Chondrocyte (in vitro differentiated cells): ENCODE measurements around the gene EPHB2. TPM values are rescaled to one million over a fixed set of nuclear protein-coding genes. Genes with fewer than 3 reads are reported as not detected.
"Not testable (repeated sequence)": the region's sequence is repeated elsewhere in the genome, so short reads cannot be mapped to it uniquely, and the experiment has no call there.

Experiments used
- DNase-seq: peaks from one replicate; pipeline ENCODE4 v3.0.0; 2021; ENCODE audit warnings: mixed read lengths, low spot score
- H3K27ac Mint-ChIP-seq: one replicate; pipeline ENCODE4 v1.8.0; 2021; ENCODE audit warnings: mild to moderate bottlenecking, moderate library complexity, mixed read lengths; ENCODE audit not compliant: unreplicated experiment
- H3K27me3 Mint-ChIP-seq: 2 replicates; pipeline ENCODE4 v1.8.0; 2021; ENCODE audit warnings: low read depth, mixed read lengths
- H3K36me3 Mint-ChIP-seq: 2 replicates; pipeline ENCODE4 v1.8.0; 2021; ENCODE audit warnings: low read depth, mixed read lengths
- H3K4me1 Mint-ChIP-seq: 2 replicates; pipeline ENCODE4 v1.8.0; 2021; ENCODE audit warnings: low read depth, mild to moderate bottlenecking, mixed read lengths
- H3K4me3 Mint-ChIP-seq: one replicate; pipeline ENCODE4 v1.8.0; 2021; ENCODE audit warnings: mild to moderate bottlenecking, moderate library complexity, mixed read lengths; ENCODE audit not compliant: unreplicated experiment
- H3K9me3 Mint-ChIP-seq: 2 replicates; pipeline ENCODE4 v1.8.0; 2021; ENCODE audit warnings: low read depth, mixed read lengths
- total RNA-seq: library from RNA; stranded (reverse); gene quantifications from 3 replicates; pipeline ENCODE4 v1.2.1, GENCODE V29; 2021
- TF ChIP-seq, protein P1 (sequence below): fragments of 200-600 bp; sonication (generic); IDR thresholded peaks from 2 replicates; pipeline ENCODE4 v1.5.0; 2021; ENCODE audit warnings: antibody characterized with exemption, mild to moderate bottlenecking, moderate library complexity

Gene EPHB2
- total RNA-seq, 1 donor from 2014 or later = 44.6 TPM

DNA sequence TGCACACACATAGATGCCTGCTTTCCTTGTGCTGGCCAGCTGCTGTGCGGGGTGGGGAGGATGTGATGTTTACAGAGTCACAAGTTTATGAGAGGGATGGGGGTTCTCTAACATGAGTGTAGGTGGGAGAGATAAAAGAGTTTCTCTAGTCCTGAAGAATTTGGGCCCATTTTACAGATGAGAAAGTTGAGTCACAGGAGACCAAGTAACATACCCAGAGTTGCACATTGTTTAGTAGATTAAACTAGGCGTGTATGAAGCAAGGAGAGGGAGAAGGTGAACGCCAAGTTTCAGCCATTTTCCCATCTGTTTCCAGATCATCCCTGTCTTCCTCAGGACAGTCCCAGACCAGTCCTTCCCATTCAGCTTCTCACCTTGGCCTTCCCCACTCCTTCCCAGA is 126.7 kb downstream of the EPHB2 start:
- Mint-ChIP-seq H3K4me1 (peaks cover 21% of the 10 kb centered on the region), H3K4me3 (no peak overlapping the region), H3K27ac (no peak overlapping the region), H3K27me3 (no peaks in the 10 kb centered on the region), H3K36me3 (peaks cover 3% of the 10 kb centered on the region), H3K9me3 (no peaks in the 10 kb centered on the region)
- TF ChIP-seq, protein P1, sequence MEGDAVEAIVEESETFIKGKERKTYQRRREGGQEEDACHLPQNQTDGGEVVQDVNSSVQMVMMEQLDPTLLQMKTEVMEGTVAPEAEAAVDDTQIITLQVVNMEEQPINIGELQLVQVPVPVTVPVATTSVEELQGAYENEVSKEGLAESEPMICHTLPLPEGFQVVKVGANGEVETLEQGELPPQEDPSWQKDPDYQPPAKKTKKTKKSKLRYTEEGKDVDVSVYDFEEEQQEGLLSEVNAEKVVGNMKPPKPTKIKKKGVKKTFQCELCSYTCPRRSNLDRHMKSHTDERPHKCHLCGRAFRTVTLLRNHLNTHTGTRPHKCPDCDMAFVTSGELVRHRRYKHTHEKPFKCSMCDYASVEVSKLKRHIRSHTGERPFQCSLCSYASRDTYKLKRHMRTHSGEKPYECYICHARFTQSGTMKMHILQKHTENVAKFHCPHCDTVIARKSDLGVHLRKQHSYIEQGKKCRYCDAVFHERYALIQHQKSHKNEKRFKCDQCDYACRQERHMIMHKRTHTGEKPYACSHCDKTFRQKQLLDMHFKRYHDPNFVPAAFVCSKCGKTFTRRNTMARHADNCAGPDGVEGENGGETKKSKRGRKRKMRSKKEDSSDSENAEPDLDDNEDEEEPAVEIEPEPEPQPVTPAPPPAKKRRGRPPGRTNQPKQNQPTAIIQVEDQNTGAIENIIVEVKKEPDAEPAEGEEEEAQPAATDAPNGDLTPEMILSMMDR = no peak
- DNase-seq = no peak

DNA sequence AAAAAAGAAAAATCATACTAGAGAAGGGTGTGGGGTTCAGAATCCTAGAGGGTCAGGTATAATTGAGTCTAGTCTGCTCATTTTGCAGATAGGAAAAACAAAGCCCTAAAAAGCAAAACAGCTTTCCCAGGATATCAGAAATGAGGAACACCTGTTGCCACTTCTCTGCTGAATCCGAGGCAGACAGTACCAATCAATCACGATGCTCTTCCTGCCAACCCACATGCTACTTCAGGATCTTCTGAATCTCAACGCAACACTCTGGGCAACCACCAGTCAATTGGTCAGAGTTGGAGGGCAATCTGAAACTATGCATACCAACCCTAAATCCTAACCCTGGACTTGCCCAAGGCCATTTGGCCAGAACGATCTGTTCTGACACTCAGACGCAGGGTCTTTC is 128.3 kb downstream of the EPHB2 start:
- Mint-ChIP-seq H3K4me1 (peaks cover 19% of the 10 kb centered on the region), H3K27me3 (no peaks in the 10 kb centered on the region), H3K36me3 (peaks cover 7% of the 10 kb centered on the region), H3K4me3 (no peak overlapping the region), H3K9me3 (no peaks in the 10 kb centered on the region), H3K27ac (no peak overlapping the region)
- TF ChIP-seq, protein P1 = no peak
- DNase-seq = no peak

DNA sequence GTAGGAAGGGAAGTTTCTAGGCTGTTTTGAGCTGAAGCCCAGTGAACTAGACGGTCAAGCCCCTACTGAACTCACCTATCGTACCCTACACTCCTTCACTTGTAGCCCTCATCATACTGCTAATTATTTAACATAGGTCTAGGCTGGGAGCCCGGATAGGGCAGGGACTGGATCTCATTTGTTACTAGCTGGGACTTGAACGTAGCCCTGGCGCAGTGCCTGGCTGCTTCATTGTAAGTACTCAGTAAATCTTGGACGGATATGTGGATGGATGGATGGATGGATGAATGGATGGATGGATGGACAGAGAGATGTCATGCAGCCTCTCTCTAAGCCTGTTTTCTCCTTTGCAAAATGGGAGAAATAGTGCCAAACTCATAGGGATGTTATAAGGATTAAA is 129.2 kb downstream of the EPHB2 start:
- Mint-ChIP-seq H3K36me3 (peaks cover 7% of the 10 kb centered on the region), H3K9me3 (no peaks in the 10 kb centered on the region), H3K4me1 (peaks cover 19% of the 10 kb centered on the region), H3K4me3 (no peak overlapping the region), H3K27ac (no peak overlapping the region), H3K27me3 (no peaks in the 10 kb centered on the region)
- TF ChIP-seq, protein P1 = no peak
- DNase-seq = no peak

DNA sequence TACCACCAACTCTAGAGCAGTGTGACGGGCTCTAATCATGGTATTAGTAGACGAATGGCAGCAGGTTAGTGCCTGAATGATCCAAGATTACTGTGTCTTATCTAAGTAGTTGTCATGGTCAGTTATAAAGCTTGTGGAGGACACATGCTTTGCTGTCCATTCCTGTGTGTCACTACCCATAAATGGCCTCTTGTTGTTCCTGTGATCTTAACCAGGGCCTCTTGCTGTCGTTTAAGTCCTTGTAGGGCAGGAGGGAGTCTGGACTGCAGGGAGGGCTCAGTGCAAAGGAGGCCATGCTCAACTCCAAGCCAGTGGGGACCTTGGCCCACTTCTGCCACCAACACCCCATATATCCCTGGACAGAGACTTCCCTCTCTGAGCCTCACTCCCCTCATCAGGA is 130.5 kb downstream of the EPHB2 start:
- TF ChIP-seq, protein P1 = no peak
- no peak for DNase-seq
- H3K9me3 Mint-ChIP-seq = no peaks in the 10 kb centered on the region
- no peaks in the 10 kb centered on the region for H3K27me3 Mint-ChIP-seq
- H3K27ac Mint-ChIP-seq = no peak overlapping the region
- peaks cover 10% of the 10 kb centered on the region for H3K4me1 Mint-ChIP-seq
- H3K36me3 Mint-ChIP-seq = peaks cover 7% of the 10 kb centered on the region
- no peak overlapping the region for H3K4me3 Mint-ChIP-seq

DNA sequence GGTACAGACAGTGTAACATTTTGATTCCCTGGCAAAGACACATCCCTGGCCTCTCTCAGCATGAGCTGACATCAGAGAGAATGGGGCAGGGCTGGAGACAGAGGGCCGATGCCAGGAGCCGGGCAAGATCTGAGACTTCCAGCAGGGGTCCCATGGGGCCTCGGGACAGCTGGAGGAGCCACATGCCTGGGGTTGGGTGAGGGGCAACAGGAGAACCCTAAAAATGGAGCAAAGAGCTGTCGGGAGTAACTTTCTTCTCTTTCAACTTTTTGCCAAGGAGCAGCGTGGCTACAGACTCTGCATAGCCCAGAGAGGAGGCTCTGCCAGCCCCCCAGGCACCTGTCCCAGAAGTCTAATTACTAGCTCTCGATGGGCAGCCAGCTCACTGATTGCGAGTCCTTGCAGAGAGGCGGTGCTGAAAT is 131.2 kb downstream of the EPHB2 start:
- Mint-ChIP-seq H3K27me3 (no peaks in the 10 kb centered on the region), H3K4me3 (no peak overlapping the region), H3K36me3 (peaks cover 7% of the 10 kb centered on the region), H3K27ac (no peak overlapping the region), H3K9me3 (no peaks in the 10 kb centered on the region), H3K4me1 (peaks cover 9% of the 10 kb centered on the region)
- DNase-seq = no peak
- TF ChIP-seq, protein P1 = no peak

DNA sequence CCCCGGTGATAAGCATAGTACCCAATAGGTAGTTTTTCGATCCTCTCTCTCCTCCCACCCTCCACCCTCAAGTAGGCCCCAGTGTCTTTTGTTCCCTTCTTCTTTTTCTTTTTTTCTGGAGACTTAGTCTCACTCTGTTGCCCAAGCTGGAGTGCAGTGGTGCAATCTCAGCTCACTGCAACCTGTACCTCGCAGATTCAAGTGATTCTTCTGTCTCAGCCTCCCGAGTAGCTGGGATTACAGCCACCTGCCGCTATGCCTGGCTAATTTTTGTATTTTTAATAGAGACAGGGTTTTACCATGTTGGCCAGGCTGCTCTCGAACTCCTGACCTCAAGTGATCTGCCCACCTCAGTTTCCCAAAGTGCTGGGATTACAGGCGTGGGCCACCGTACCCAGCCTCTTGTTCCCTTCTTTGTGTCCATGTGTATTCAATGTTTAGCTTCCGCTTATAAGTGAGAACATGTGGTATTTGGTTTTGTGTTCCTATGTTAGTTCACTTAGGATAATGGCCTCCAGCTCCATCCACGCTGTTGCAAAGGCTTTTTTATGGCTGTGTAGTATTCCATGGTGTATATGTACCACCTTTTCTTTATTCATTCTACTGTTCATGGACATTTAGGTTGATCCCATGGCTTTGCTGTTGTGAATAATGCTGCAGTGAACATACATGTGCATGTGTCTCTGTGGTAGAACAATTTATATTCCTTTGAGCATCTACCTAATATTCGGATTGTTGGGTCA is 133.0 kb downstream of the EPHB2 start:
- H3K27ac Mint-ChIP-seq, H3K27me3 Mint-ChIP-seq, H3K4me1 Mint-ChIP-seq, H3K4me3 Mint-ChIP-seq, H3K9me3 Mint-ChIP-seq: not testable (repeated sequence)
- DNase-seq = peak; percentile 8
- peaks cover 13% of the 10 kb centered on the region for H3K36me3 Mint-ChIP-seq
